Fibroblast of lung (primary cell): Measurements from ENCODE around the gene SLC17A9. TPM values are rescaled to one million over a fixed set of nuclear protein-coding genes. Genes with fewer than 3 reads are reported as not detected.

Experiments
- DNase-seq, 2 donors: peaks; one replicate each; pipeline versions ENCODE4 v3.0.0 to v3.0.0-alpha.2; 2010; ENCODE audit warnings: low read depth in 2 of 2
- H2AFZ ChIP-seq: 2 replicates; pipeline ENCODE4 v1.5.1; 2012; ENCODE audit warnings: low read length, control low read depth, inconsistent platforms
- H3K27ac ChIP-seq: 2 replicates; pipeline ENCODE4 v1.5.1; 2011; ENCODE audit warnings: low read length, control low read depth; ENCODE audit not compliant: insufficient read depth
- H3K27me3 ChIP-seq: 2 replicates; pipeline ENCODE4 v1.5.1; 2011; ENCODE audit warnings: mild to moderate bottlenecking, low read length; ENCODE audit not compliant: control insufficient read depth, insufficient read depth
- H3K36me3 ChIP-seq: 2 replicates; pipeline ENCODE4 v1.5.1; 2011; ENCODE audit warnings: low read length; ENCODE audit not compliant: control insufficient read depth, insufficient read depth
- H3K4me1 ChIP-seq: 2 replicates; pipeline ENCODE4 v1.5.1; 2011; ENCODE audit warnings: low read length; ENCODE audit not compliant: control insufficient read depth, insufficient read depth; ENCODE audit errors: extremely low read depth
- H3K4me2 ChIP-seq: 2 replicates; pipeline ENCODE4 v1.5.1; 2011; ENCODE audit warnings: low read length, control low read depth; ENCODE audit not compliant: insufficient read depth; ENCODE audit errors: extremely low read depth
- H3K4me3 ChIP-seq, 4 experiments: fragments of 200-600 bp in 1 of 4; sonication (generic) in 1 of 4; replicated peaks in 1 of 4; 2 replicates each; pipeline ENCODE4 v1.5.1; 2011 to 2016; ENCODE audit warnings: low read length in 4 of 4, low read depth in 3 of 4, mild to moderate bottlenecking in 3 of 4, control low read depth in 2 of 4, inconsistent platforms in 1 of 4, mixed read lengths in 1 of 4; ENCODE audit not compliant: insufficient read depth in 1 of 4; ENCODE audit errors: control extremely low read depth in 1 of 4
- H3K79me2 ChIP-seq: 2 replicates; pipeline ENCODE4 v1.5.1; 2012; ENCODE audit warnings: mild to moderate bottlenecking, low read length, inconsistent platforms; ENCODE audit not compliant: control insufficient read depth, insufficient read depth
- H3K9ac ChIP-seq: 2 replicates; pipeline ENCODE4 v1.5.1; 2011; ENCODE audit warnings: mild to moderate bottlenecking, low read length, control low read depth; ENCODE audit not compliant: insufficient read depth
- H3K9me3 ChIP-seq: 2 replicates; pipeline ENCODE4 v1.5.1; 2012; ENCODE audit warnings: low read depth, low read length; ENCODE audit not compliant: control insufficient read depth, insufficient read depth
- H4K20me1 ChIP-seq: 2 replicates; pipeline ENCODE4 v1.5.1; 2011; ENCODE audit warnings: low read length; ENCODE audit not compliant: control insufficient read depth, insufficient read depth; ENCODE audit errors: extremely low read depth
- EZH2 ChIP-seq: IDR thresholded peaks from 2 replicates; pipeline ENCODE4 v1.5.1; 2012; ENCODE audit warnings: low read length, control low read depth, mild to moderate bottlenecking; ENCODE audit errors: missing control alignments
- polyA plus RNA-seq, 2 donors: library from polyadenylated mRNA; depleted of rRNA in 1 of 2; stranded (reverse) in 1 of 2; unstranded in 1 of 2; fragments of >200 nt; gene quantifications; 2 replicates each; pipeline ENCODE4 v1.2.1, GENCODE V29; 2011 to 2012; ENCODE audit warnings: missing spikeins in 1 of 2
- total RNA-seq: library from RNA; depleted of rRNA; stranded (reverse); fragments of >200 nt; gene quantifications from 2 replicates; pipeline ENCODE4 v1.2.1, GENCODE V29; 2014
- TF ChIP-seq, protein P1 (sequence below), 2 donors: IDR thresholded peaks in 1 of 2; conservative IDR thresholded peaks in 1 of 2; 1 replicate in 1 of 2; 2 replicates in 1 of 2; pipeline ENCODE4 v1.5.1; 2011 to 2012; ENCODE audit warnings: low read length in 2 of 2, control low read depth in 1 of 2, inconsistent platforms in 1 of 2, low read depth in 1 of 2, mild to moderate bottlenecking in 1 of 2

Gene SLC17A9
- total and polyA plus RNA-seq, 2 donors (not counting 1 experiment from before 2014, with no cell fraction given) = 6.4 to 6.8 TPM

GRCh38 chr20:63014710-63015109, 62.2 kb downstream of the SLC17A9 start:
- H3K79me2 ChIP-seq = no peaks in the 10 kb centered on the region
- no peak overlapping the region for H3K4me2 ChIP-seq
- TF ChIP-seq EZH2 = peak; percentile 48
- TF ChIP-seq, protein P1, sequence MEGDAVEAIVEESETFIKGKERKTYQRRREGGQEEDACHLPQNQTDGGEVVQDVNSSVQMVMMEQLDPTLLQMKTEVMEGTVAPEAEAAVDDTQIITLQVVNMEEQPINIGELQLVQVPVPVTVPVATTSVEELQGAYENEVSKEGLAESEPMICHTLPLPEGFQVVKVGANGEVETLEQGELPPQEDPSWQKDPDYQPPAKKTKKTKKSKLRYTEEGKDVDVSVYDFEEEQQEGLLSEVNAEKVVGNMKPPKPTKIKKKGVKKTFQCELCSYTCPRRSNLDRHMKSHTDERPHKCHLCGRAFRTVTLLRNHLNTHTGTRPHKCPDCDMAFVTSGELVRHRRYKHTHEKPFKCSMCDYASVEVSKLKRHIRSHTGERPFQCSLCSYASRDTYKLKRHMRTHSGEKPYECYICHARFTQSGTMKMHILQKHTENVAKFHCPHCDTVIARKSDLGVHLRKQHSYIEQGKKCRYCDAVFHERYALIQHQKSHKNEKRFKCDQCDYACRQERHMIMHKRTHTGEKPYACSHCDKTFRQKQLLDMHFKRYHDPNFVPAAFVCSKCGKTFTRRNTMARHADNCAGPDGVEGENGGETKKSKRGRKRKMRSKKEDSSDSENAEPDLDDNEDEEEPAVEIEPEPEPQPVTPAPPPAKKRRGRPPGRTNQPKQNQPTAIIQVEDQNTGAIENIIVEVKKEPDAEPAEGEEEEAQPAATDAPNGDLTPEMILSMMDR (conservative IDR thresholded peaks at IDR 0.05 in 1 of 2, IDR thresholded peaks at IDR 0.05 in 1 of 2; ENCODE audit: low read depth in 1 of 2, low read length in 2 of 2) = no peak
- no peaks in the 10 kb centered on the region for H3K36me3 ChIP-seq
- H3K9ac ChIP-seq = no peak overlapping the region
- H3K27ac ChIP-seq = no peak overlapping the region
- no peaks in the 10 kb centered on the region for H3K9me3 ChIP-seq
- H3K4me3 ChIP-seq = no peak overlapping the region
- H3K27me3 ChIP-seq = peaks cover 46% of the 10 kb centered on the region
- no peak for DNase-seq
- H3K4me1 ChIP-seq = no peaks in the 10 kb centered on the region
- no peaks in the 10 kb centered on the region for H4K20me1 ChIP-seq
- H2AFZ ChIP-seq = no peak overlapping the region

DNA sequence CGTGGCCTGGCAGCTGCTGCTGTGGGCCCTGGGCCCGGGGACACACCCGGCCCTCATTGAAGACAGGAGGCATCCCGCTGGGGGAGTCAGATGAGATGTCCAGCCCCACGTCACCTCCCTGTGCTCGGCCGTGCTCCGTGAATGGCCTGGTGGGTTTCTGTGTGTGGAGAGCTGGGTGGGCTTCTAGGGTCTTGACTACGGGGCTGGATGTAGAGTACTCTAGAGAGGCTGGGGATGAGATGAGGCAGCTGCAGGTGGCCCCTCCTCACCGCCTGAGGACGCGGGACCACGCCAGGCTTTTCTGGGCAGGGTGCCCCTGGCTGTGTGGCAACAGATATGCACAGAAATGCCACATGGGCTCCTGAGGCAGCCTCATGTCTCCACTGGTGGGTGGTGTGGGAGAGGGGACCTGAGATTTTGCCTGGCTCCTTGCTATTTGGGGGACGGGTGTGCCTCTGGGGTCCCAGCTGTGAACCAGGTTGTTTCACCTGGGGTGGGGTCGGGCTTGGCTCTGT, 62.7 kb downstream of the SLC17A9 start:
- H3K4me2 ChIP-seq = no peak overlapping the region
- H3K27me3 ChIP-seq = peaks cover 46% of the 10 kb centered on the region

DNA sequence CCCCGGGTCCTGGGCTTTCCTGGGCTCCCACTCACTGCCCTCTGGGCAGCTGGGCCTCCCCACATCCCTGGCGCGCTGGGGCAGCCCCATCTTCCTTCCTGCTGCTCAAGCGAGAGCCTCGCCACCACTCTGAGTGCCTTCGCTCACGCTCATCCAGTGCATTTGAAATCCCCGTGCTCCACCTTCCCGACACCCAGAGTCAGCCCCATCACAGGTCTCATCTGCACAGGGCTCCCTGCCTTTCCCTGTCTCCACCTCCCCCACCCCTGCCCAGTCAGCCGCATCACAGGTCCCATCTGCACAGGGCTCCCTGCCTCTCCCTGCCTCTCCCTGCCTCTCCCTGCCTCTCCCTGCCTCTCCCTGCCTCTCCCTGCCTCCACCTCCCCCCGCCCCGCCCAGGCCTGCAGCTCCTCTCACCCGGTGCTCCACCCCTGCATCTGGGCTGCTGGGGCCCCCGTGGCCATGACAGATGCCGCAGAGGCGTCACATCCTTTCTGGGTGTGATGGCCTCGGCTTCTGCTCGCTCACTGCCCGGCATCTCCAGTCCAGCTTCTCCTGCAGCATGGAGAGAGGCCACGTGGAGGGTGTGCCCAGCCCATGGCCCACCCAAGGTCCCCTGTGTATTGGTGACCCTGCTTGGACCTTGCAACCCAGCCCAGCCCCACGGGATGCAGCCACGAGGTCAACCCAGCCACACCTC, 63.3 kb downstream of the SLC17A9 start:
- Histone ChIP-seq H2AFZ (no peak overlapping the region), H3K9me3 (no peaks in the 10 kb centered on the region), H4K20me1 (no peaks in the 10 kb centered on the region), H3K79me2 (no peaks in the 10 kb centered on the region), H3K27me3 (peaks cover 46% of the 10 kb centered on the region), H3K9ac (no peak overlapping the region), H3K27ac (no peak overlapping the region), H3K36me3 (no peaks in the 10 kb centered on the region), H3K4me1 (no peaks in the 10 kb centered on the region), H3K4me3 (no peak overlapping the region), H3K4me2 (no peak overlapping the region)
- TF ChIP-seq EZH2 = no peak
- TF ChIP-seq, protein P1 (conservative IDR thresholded peaks at IDR 0.05 in 1 of 2, IDR thresholded peaks at IDR 0.05 in 1 of 2; ENCODE audit: low read depth in 1 of 2, low read length in 2 of 2) = no peak
- no peak for DNase-seq

More for the DNA sequence above, 62.7 kb downstream of the SLC17A9 start:
- H2AFZ ChIP-seq = no peak overlapping the region
- no peak for DNase-seq
- H4K20me1 ChIP-seq = no peaks in the 10 kb centered on the region
- H3K27ac ChIP-seq = no peak overlapping the region
- no peaks in the 10 kb centered on the region for H3K36me3 ChIP-seq
- no peaks in the 10 kb centered on the region for H3K9me3 ChIP-seq
- no peak overlapping the region for H3K4me3 ChIP-seq
- peak; percentile 46 for TF ChIP-seq EZH2
- TF ChIP-seq, protein P1 (conservative IDR thresholded peaks at IDR 0.05 in 1 of 2, IDR thresholded peaks at IDR 0.05 in 1 of 2; ENCODE audit: low read depth in 1 of 2, low read length in 2 of 2) = no peak
- no peaks in the 10 kb centered on the region for H3K4me1 ChIP-seq
- H3K79me2 ChIP-seq = no peaks in the 10 kb centered on the region
- no peak overlapping the region for H3K9ac ChIP-seq
